Measurements from ENCODE around the gene CCL13. TPM values are rescaled to one million over a fixed set of nuclear protein-coding genes. Genes with fewer than 3 reads are reported as not detected.

CCL13 gene
- polyA plus RNA-seq, 2 of the 4 experiments (the other 2 are of a cell fraction), result not detected

DNA sequence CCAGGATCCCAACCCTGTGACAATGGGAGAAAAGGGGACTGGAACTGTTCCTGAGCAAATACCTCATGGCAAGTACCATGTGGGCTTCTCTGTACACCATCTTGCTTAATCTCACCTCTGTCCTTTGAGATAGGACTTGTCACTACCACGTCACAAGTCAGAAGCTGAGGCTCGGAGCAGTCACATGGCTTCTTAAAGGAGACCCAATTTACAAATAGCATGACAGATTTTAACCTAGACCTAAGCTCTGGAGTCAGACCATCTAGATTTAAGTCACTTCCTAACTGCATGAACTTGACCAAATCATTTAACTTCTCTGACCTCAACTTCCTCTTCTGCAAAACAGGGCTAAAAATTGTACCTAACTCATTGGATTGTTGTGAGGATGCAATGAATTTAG is 42.7 kb downstream of the CCL13 start:
- Histone ChIP-seq H3K27ac (no peak overlapping the region), H3K4me1 (no peaks in the 10 kb centered on the region), H3K4me3 (no peak overlapping the region), H3K9me3 (no peaks in the 10 kb centered on the region), H3K4me2 (no peak overlapping the region)
- DNase-seq (ENCODE audit: low read depth in 1 of 2, low spot score in 1 of 2) (no peak), ATAC-seq (no peak), FAIRE-seq (no peak)
- POLR2A ChIA-PET, result no interaction called here
- CTCF ChIA-PET, result interaction anchor here (1.0 to 4.8 kb wide), 6 partner anchors 11 to 143 kb away, joined by 3 to 21 read pairs (median 5); no protein-coding TSS in a partner anchor
- TF ChIP-seq, protein P1, sequence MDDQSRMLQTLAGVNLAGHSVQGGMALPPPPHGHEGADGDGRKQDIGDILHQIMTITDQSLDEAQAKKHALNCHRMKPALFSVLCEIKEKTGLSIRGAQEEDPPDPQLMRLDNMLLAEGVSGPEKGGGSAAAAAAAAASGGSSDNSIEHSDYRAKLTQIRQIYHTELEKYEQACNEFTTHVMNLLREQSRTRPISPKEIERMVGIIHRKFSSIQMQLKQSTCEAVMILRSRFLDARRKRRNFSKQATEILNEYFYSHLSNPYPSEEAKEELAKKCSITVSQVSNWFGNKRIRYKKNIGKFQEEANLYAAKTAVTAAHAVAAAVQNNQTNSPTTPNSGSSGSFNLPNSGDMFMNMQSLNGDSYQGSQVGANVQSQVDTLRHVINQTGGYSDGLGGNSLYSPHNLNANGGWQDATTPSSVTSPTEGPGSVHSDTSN (IDR thresholded peaks at IDR 0.05), result no peak
- TF ChIP-seq, protein P2, sequence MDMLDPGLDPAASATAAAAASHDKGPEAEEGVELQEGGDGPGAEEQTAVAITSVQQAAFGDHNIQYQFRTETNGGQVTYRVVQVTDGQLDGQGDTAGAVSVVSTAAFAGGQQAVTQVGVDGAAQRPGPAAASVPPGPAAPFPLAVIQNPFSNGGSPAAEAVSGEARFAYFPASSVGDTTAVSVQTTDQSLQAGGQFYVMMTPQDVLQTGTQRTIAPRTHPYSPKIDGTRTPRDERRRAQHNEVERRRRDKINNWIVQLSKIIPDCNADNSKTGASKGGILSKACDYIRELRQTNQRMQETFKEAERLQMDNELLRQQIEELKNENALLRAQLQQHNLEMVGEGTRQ (IDR thresholded peaks at IDR 0.05), result no peak
- TF ChIP-seq ZNF302 (CRISPR knock-in tag; IDR thresholded peaks at IDR 0.05) (no peak), JUN (IDR thresholded peaks at IDR 0.05) (no peak), CHD2 (IDR thresholded peaks at IDR 0.05; ENCODE audit: low read length, partially characterized antibody) (no peak), KDM1A (IDR thresholded peaks at IDR 0.05; ENCODE audit: low read depth) (no peak), HOXB13 (CRISPR knock-in tag; IDR thresholded peaks at IDR 0.05; ENCODE audit: low read depth) (no peak), HOXB5 (CRISPR knock-in tag; IDR thresholded peaks at IDR 0.05) (no peak), ZSCAN20 (CRISPR knock-in tag; IDR thresholded peaks at IDR 0.05) (no peak), PHF8 (IDR thresholded peaks at IDR 0.05; ENCODE audit: borderline replicate concordance, low read depth) (no peak), FOSB (CRISPR knock-in tag; IDR thresholded peaks at IDR 0.05) (no peak), RFX5 (IDR thresholded peaks at IDR 0.05) (no peak), ZFP36 (IDR thresholded peaks at IDR 0.05; ENCODE audit: borderline replicate concordance, partially characterized antibody) (no peak), CBX8 (IDR thresholded peaks at IDR 0.05) (no peak), BHLHE40 (IDR thresholded peaks at IDR 0.05; ENCODE audit: low read depth, low read length) (no peak), MAZ (IDR thresholded peaks at IDR 0.05; ENCODE audit: borderline replicate concordance, low read depth, low read length) (no peak)
- TF ChIP-seq, protein P3, sequence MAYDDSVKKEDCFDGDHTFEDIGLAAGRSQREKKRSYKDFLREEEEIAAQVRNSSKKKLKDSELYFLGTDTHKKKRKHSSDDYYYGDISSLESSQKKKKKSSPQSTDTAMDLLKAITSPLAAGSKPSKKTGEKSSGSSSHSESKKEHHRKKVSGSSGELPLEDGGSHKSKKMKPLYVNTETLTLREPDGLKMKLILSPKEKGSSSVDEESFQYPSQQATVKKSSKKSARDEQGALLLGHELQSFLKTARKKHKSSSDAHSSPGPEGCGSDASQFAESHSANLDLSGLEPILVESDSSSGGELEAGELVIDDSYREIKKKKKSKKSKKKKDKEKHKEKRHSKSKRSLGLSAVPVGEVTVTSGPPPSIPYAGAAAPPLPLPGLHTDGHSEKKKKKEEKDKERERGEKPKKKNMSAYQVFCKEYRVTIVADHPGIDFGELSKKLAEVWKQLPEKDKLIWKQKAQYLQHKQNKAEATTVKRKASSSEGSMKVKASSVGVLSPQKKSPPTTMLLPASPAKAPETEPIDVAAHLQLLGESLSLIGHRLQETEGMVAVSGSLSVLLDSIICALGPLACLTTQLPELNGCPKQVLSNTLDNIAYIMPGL (CRISPR knock-in tag; IDR thresholded peaks at IDR 0.05; ENCODE audit: borderline replicate concordance), result no peak
- TF ChIP-seq, protein P4, sequence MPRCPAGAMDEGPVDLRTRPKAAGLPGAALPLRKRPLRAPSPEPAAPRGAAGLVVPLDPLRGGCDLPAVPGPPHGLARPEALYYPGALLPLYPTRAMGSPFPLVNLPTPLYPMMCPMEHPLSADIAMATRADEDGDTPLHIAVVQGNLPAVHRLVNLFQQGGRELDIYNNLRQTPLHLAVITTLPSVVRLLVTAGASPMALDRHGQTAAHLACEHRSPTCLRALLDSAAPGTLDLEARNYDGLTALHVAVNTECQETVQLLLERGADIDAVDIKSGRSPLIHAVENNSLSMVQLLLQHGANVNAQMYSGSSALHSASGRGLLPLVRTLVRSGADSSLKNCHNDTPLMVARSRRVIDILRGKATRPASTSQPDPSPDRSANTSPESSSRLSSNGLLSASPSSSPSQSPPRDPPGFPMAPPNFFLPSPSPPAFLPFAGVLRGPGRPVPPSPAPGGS (IDR thresholded peaks at IDR 0.05), result no peak
- WGBS (ENCODE audit: missing lambda C conversion rate), result 25% methylated on average over 2 of the region's 2 CpGs

DNA sequence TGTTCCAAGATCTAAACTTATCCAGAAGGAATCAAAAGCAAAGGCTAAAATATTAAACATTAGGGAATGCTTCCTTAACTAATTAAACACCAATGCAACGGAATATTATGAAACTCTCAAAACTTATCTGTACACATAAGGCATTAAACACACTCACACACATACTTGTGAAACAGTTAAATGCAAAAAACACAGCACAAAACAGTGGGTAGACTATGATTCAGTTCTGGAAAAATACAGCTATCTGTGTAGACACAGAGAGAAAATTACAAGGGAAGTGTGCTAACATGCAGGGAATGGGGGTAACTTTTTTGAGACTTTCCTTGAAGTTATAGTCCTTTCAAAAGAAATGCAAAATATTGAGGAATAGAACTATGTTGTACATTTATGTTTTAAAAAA is 43.4 kb downstream of the CCL13 start:
- ATAC-seq (no peak), DNase-seq (ENCODE audit: low read depth in 1 of 2, low spot score in 1 of 2) (no peak), FAIRE-seq (peak; percentile 63)
- Histone ChIP-seq H3K27ac (no peak overlapping the region), H3K4me3 (no peak overlapping the region), H3K4me2 (no peak overlapping the region), H3K9me3 (no peaks in the 10 kb centered on the region), H3K4me1 (no peaks in the 10 kb centered on the region)
- no peak for TF ChIP-seq JUN (IDR thresholded peaks at IDR 0.05)
- TF ChIP-seq TFCP2L1 (CRISPR knock-in tag; IDR thresholded peaks at IDR 0.05), result no peak
- TF ChIP-seq MAFK (IDR thresholded peaks at IDR 0.05; ENCODE audit: partially characterized antibody), result no peak
- POLR2A ChIA-PET, result no interaction called here
- CTCF ChIA-PET, result interaction anchor here (0.7 to 4.8 kb wide), 7 partner anchors 11 to 143 kb away, joined by 3 to 21 read pairs (median 5); no protein-coding TSS in a partner anchor
- 2% methylated on average over 1 of the region's 1 CpG for WGBS (ENCODE audit: missing lambda C conversion rate)
